ENCODE data around the gene TTLL6. TPM values are rescaled to one million over a fixed set of nuclear protein-coding genes. Genes with fewer than 3 reads are reported as not detected.
"Not testable (repeated sequence)": the region's sequence is repeated elsewhere in the genome, so short reads cannot be mapped to it uniquely, and the experiment has no call there.

TTLL6 gene
- total RNA-seq, 4 donors from 2014 or later, result under 0.01 to 1.1 (median 0.29) TPM; not detected in 1

DNA sequence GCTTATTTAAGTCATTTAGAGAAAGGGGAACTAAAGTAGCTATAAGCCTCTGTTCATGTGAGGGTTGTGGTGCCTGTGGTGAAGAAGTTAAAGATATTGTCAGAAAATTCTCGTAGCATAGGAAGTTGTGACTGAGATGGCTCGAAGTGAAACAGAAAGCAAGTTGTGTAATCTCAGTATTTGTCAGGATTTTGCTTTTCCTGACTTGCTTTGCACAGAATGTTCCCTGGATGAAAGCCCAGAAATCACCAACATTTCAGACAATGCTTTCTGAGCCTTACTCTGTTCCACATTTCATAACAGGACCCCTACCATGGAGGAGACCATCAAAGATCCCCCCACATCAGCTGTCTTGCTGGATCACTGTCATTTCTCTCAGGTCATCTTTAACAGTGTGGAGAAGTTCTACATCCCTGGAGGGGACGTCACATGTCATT lies 24.4 kb upstream of the TTLL6 start:
- H3K4me1 ChIP-seq, result peaks cover 69 to 85% (median 80%) of the 10 kb centered on the region in 4 donors
- no peak for DNase-seq (ENCODE audit: extremely low spot score)
- H3K27ac ChIP-seq (replicated peaks in 1 of 4), result peak overlapping the region; percentile 85 to 92 (median 88)

DNA sequence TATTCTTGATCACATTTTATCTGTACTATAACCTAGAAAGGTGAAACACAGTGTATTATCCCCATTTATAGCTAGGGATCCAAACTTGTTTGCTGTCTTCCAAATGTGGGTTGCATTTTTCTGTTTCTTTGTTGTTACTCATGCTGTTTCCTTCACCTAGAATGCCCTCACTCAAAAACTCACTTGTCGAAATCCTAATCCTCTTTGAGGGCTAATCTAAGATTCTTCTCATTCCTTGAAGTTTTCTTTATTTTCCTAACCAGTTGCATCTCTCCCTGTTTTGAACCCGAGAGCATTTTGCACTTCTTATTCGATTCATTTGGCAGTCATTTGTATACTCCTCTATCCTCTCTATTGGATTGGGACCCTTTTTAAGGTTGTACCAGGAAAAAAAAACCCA lies 23.4 kb upstream of the TTLL6 start:
- Histone ChIP-seq H3K4me1 (peaks cover 78 to 86% (median 83%) of the 10 kb centered on the region in 4 donors), H3K36me3 (peaks cover 7 to 33% (median 25%) of the 10 kb centered on the region in 4 donors), H3K27ac (replicated peaks in 1 of 4) (peak overlapping the region; percentile 85 to 92 (median 88)), H3K27me3 (no peaks in the 10 kb centered on the region), H3K4me3 (peak overlapping the region in 2 of 4 donors; percentile 47 to 57), H3K9me3 (no peaks in the 10 kb centered on the region)
- intact Hi-C loops (cut with DNase I), result no loop called here
- TF ChIP-seq POLR2A (IDR thresholded peaks at IDR 0.05; ENCODE audit: low read depth) (no peak), POLR2AphosphoS5 (IDR thresholded peaks at IDR 0.05) (no peak), EP300 (IDR thresholded peaks at IDR 0.05) (no peak)
- TF ChIP-seq, protein P1, sequence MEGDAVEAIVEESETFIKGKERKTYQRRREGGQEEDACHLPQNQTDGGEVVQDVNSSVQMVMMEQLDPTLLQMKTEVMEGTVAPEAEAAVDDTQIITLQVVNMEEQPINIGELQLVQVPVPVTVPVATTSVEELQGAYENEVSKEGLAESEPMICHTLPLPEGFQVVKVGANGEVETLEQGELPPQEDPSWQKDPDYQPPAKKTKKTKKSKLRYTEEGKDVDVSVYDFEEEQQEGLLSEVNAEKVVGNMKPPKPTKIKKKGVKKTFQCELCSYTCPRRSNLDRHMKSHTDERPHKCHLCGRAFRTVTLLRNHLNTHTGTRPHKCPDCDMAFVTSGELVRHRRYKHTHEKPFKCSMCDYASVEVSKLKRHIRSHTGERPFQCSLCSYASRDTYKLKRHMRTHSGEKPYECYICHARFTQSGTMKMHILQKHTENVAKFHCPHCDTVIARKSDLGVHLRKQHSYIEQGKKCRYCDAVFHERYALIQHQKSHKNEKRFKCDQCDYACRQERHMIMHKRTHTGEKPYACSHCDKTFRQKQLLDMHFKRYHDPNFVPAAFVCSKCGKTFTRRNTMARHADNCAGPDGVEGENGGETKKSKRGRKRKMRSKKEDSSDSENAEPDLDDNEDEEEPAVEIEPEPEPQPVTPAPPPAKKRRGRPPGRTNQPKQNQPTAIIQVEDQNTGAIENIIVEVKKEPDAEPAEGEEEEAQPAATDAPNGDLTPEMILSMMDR (IDR thresholded peaks at IDR 0.05), result no peak
- DNase-seq (ENCODE audit: extremely low spot score), result no peak
- 67% methylated on average over 3 of the region's 3 CpGs for WGBS

More for the DNA sequence above, 24.4 kb upstream of the TTLL6 start:
- no peaks in the 10 kb centered on the region for H3K9me3 ChIP-seq
- intact Hi-C loops (cut with DNase I), result no loop called here
- no peaks in the 10 kb centered on the region for H3K27me3 ChIP-seq
- peak overlapping the region; percentile 40 to 57 (median 48) for H3K4me3 ChIP-seq
- peaks cover 15 to 43% (median 34%) of the 10 kb centered on the region in 4 donors for H3K36me3 ChIP-seq
- TF ChIP-seq, protein P1 (IDR thresholded peaks at IDR 0.05), result no peak
- TF ChIP-seq EP300 (IDR thresholded peaks at IDR 0.05) (peak; percentile 66), POLR2AphosphoS5 (IDR thresholded peaks at IDR 0.05) (peak; percentile 88), POLR2A (IDR thresholded peaks at IDR 0.05; ENCODE audit: low read depth) (no peak)
- 8% methylated on average over 3 of the region's 3 CpGs for WGBS

DNA sequence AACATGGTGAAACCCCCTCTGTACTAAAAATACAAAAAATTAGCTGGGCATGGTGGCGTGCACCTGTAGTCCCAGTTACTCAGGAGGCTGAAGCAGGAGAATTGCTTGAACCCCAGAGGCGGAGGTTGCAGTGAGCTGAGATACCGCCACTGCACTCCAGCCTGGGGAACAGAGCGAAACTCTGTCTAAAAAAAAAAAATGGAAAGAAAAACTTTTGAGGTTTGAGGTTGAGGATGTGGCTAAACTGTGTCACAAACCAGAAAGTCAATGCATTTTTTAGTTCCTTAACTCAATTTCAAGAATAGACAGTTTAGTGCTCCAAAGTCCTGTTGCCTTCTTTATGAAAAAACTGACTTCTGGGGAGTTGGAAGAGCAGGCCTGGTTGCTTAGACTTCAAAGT lies 20.4 kb upstream of the TTLL6 start:
- peak overlapping the region in 2 of 4 donors; percentile 2 to 20 for H3K27ac ChIP-seq (replicated peaks in 1 of 4)
- intact Hi-C loops (cut with DNase I), result not testable (repeated sequence)

DNA sequence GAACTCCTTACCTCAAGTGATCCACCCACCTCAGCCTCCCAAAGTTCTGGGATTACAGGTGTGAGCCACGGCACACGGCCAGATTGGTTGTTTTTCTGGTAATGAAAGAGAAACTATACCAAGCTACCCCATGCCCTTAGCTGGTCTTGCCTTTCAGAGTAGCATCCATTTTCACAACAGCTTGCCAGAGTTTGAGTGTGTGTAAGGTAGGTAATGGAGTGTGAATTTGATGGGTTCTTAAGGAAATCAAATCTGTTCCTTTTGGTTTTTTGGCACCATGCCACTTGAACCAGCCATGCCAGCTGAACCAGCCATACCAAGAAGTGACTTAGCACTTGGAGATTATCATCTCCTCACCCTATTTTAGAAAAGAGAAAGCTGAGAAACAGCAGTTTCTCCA lies 18.9 kb upstream of the TTLL6 start:
- 81% methylated on average over 2 of the region's 2 CpGs for WGBS
- Histone ChIP-seq H3K27me3 (no peaks in the 10 kb centered on the region), H3K4me3 (no peak overlapping the region), H3K9me3 (no peaks in the 10 kb centered on the region), H3K4me1 (peaks cover 88 to 94% (median 94%) of the 10 kb centered on the region in 4 donors), H3K27ac (replicated peaks in 1 of 4) (peak overlapping the region in 2 of 4 donors; percentile 1 to 14), H3K36me3 (no peaks in the 10 kb centered on the region)
- intact Hi-C loops (cut with DNase I), result no loop called here
- TF ChIP-seq POLR2AphosphoS5 (IDR thresholded peaks at IDR 0.05), result no peak
- TF ChIP-seq, protein P1 (IDR thresholded peaks at IDR 0.05), result no peak
- DNase-seq (ENCODE audit: extremely low spot score), result no peak

More for the DNA sequence above, 20.4 kb upstream of the TTLL6 start:
- not testable (repeated sequence) for H3K4me3 ChIP-seq; DNase-seq (ENCODE audit: extremely low spot score); H3K9me3 ChIP-seq; H3K36me3 ChIP-seq; H3K27me3 ChIP-seq
- WGBS, result 83% methylated on average over 4 of the region's 4 CpGs
- peaks cover 90 to 98% (median 97%) of the 10 kb centered on the region in 4 donors for H3K4me1 ChIP-seq

DNA sequence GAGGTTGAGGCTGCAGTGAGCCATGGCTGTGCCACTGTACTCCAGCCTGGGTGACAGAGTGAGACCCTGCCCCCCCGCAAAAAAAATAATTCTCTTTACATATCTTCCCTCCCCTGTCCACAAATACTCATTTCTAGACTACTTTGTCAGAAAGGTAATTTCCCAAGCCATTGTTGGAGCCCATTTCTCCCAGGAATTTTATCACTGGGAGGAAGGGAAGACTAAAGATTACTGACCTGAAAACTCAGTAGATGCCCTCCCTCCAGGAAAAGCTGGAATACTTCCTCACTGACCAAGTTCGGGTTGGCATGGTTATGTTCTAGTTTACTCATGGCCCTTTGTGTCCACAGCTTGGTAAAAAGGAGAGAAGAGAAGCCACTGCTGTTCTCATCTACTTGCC lies 17.9 kb upstream of the TTLL6 start:
- no peak for DNase-seq (ENCODE audit: extremely low spot score)
- no peaks in the 10 kb centered on the region for H3K36me3 ChIP-seq
- peaks cover 82 to 88% (median 88%) of the 10 kb centered on the region in 4 donors for H3K4me1 ChIP-seq
- H3K27me3 ChIP-seq, result no peaks in the 10 kb centered on the region
- no peak overlapping the region for H3K4me3 ChIP-seq
- no peaks in the 10 kb centered on the region for H3K9me3 ChIP-seq
- TF ChIP-seq, protein P1 (IDR thresholded peaks at IDR 0.05), result no peak
- no peak for TF ChIP-seq EP300 (IDR thresholded peaks at IDR 0.05)
- intact Hi-C loops (cut with DNase I), result no loop called here
- peak overlapping the region in 1 of 4 donors; percentile 8 for H3K27ac ChIP-seq (replicated peaks in 1 of 4)
- WGBS, result 96% methylated on average over 2 of the region's 2 CpGs

All from esophagus muscularis mucosa (tissue), 4 donors.